Hepatocyte (in vitro differentiated cells): ENCODE measurements around the gene KCTD19.

ENCODE experiments used
- EZH2 ChIP-seq: fragments of 200-600 bp; sonication (generic); IDR thresholded peaks from 2 replicates; pipeline ENCODE4 v1.6.1; 2016; ENCODE audit warnings: antibody characterized with exemption, mild to moderate bottlenecking, borderline replicate concordance
- EZH2phosphoT487 ChIP-seq: fragments of 200-600 bp; sonication (generic); IDR thresholded peaks from one replicate; pipeline ENCODE4 v1.6.1; 2018; ENCODE audit warnings: antibody characterized with exemption, mild to moderate bottlenecking, low read depth, moderate library complexity; ENCODE audit not compliant: unreplicated experiment, severe bottlenecking
- TF ChIP-seq, protein P1 (sequence below): fragments of 200-600 bp; sonication (generic); IDR thresholded peaks from 2 replicates; pipeline ENCODE4 v1.5.1; 2016; ENCODE audit warnings: antibody characterized with exemption, mild to moderate bottlenecking; ENCODE audit not compliant: poor library complexity

DNA sequence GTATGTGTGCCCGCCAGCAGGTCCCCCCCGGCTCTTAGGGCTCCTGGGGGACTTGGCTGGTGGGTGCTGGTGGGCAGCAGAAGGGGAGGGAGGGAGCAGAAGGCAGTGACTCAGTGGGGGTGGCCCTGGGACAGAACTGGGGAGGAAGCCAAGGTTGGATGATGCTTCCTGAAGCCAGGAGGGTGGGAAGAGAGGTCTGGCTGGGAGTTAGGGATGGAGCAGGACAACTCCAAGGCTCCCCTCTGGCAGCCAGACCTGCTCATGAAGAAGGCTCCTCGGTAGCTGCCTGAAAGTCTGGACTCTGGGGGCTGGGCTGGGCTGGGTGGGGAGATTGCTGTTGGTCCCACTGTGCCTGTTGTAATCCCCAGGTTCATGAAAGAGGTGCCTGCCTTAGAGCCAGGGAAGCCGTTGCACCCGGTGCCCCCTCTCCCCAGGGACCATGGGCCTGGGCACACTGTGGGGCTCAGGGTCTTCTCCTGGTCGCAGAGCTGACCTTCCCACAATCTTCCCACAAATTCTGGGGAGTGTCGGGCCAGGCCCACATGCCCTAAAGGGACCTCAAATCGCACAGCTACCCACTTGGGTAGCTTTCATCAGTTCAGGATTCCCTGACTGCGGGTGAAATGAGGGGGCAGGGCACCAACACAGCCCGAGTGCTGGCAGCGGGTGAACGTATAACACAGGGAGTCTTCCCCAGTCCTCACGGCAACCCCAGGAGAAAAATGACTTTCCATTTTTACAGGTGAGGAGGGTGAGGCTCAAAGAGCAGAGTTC, 48.4 kb downstream of the KCTD19 start:
- TF ChIP-seq, protein P1, sequence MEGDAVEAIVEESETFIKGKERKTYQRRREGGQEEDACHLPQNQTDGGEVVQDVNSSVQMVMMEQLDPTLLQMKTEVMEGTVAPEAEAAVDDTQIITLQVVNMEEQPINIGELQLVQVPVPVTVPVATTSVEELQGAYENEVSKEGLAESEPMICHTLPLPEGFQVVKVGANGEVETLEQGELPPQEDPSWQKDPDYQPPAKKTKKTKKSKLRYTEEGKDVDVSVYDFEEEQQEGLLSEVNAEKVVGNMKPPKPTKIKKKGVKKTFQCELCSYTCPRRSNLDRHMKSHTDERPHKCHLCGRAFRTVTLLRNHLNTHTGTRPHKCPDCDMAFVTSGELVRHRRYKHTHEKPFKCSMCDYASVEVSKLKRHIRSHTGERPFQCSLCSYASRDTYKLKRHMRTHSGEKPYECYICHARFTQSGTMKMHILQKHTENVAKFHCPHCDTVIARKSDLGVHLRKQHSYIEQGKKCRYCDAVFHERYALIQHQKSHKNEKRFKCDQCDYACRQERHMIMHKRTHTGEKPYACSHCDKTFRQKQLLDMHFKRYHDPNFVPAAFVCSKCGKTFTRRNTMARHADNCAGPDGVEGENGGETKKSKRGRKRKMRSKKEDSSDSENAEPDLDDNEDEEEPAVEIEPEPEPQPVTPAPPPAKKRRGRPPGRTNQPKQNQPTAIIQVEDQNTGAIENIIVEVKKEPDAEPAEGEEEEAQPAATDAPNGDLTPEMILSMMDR = no peak
- no peak for TF ChIP-seq EZH2phosphoT487
- no peak for TF ChIP-seq EZH2
